Germinal center (tissue), 1 donor: Measurements from ENCODE around the gene SMARCD1.
A peak's percentile ranks its signal among the peaks of the same experiment; 100 is the strongest.
"Not testable (repeated sequence)": the region's sequence is repeated elsewhere in the genome, so short reads cannot be mapped to it uniquely, and the experiment has no call there.

Source experiments
- DNase-seq: peaks from one replicate; pipeline ENCODE4 v3.0.0; 2012; ENCODE audit warnings: mixed read lengths, low spot score

SMARCD1 gene

DNA sequence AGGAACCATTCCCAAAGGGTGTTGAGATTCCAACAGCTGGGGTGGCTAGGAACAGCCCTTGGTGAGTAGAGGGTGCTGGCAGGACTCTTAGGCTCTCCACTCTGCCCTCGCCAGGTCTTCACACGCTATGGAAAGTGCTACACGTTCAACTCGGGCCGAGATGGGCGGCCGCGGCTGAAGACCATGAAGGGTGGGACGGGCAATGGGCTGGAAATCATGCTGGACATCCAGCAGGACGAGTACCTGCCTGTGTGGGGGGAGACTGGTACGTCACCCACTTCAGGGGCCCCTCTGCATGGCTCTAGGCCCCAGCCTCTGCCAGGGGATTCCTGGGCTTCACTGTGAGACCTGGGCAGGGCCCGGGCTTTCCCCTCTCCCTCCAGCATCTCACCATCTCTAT, 8.0 kb upstream of the SMARCD1 start:
- no peak for DNase-seq

- no peak for DNase-seq
Observed at GRCh38 chr12:50078281-50078680, 6.9 kb upstream of the SMARCD1 start.

- no peak for DNase-seq
Observed at GRCh38 chr12:50079771-50080170, 5.4 kb upstream of the SMARCD1 start.

GRCh38 chr12:50081096-50081808, 3.9 kb upstream of the SMARCD1 start:
- DNase-seq, result no peak

GRCh38 chr12:50082644-50083043, 2.5 kb upstream of the SMARCD1 start:
- no peak for DNase-seq

DNA sequence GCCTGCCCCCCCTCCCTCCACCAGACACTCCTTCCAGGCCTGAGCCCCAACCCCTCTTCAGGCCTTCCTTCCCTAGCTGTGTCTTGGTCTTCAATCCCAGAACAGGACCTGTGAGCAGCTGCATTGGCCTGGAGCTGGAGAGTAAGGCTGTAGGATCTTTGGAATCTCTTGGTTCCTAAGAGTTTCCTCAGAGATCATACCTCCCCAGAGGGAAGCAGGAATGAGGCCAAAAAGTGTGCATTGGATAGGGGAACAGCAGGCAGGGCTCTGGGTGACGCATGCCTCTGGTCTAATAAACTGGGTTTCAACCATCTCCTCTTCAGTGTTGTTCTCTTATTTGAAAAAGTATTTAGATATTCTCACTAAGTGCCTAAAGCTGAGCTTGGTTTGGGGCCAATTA, 1.8 kb upstream of the SMARCD1 start:
- DNase-seq, result no peak

- not testable (repeated sequence) for DNase-seq
Observed at GRCh38 chr12:50084409-50084774, 750 bp upstream of the SMARCD1 start.

DNA sequence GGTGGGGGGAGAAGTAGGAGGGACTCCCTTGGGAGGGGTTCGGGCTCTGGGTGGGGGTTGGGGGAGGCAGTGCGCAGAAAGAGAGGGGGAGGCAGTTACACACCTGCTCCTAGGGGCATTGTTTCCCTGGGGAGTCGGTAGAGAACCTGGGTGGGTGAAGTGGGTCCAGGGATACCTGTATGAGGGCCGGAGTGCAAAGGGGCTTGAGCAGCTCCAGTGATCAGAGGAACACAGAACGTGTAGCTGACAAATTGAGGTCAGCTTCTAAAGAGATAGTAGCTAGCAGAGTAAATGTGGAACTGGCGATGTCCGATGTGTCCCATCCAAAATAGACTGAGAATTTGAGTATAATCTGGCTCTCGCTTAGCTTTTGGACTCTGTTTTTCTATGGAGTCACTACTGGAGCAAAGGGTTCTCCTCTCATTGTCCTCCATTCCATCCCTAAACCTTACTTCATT, 502 bp downstream of the SMARCD1 start:
- DNase-seq, result no peak

DNA sequence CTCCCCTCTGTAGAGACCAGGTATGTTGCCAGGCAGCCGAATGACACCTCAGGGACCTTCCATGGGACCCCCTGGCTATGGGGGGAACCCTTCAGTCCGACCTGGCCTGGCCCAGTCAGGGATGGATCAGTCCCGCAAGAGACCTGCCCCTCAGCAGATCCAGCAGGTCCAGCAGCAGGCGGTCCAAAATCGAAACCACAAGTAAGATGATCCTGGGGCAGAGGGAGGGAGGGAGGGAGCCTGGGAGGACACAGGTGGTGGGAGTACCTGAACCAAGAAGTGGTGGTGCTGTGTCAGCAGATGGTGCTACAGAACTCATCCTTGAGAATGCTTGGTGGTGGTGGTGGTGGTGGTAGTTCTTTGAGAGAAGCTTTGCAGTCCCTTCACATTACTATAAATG, 1.0 kb downstream of the SMARCD1 start:
- no peak for DNase-seq

- no peak for DNase-seq
Observed at GRCh38 chr12:50087151-50087550, 2.0 kb downstream of the SMARCD1 start.

- no peak for DNase-seq
Observed at GRCh38 chr12:50087995-50088394, 2.9 kb downstream of the SMARCD1 start.

- DNase-seq, result peak; percentile 67
Observed at GRCh38 chr12:50088577-50089335, 3.6 kb downstream of the SMARCD1 start.

DNA sequence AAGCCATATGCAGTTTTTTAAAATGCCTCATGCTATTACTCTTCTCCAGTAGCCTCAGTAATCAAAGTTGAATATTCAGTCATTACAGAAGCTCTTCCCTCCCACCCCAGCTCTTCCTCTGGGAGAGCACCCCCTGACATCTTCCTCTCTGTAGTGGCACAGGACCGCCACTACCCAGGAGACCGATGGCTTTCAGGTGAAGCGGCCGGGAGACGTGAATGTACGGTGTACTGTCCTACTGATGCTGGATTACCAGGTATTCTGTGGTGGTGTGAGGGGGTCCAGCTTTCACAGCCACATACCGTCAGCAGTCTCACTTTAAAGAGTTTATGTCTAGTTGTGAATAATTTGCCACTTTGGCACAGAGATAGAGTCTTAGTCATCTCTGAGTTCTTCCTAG, 4.6 kb downstream of the SMARCD1 start:
- no peak for DNase-seq

- no peak for DNase-seq
Observed at GRCh38 chr12:50090391-50090790, 5.2 kb downstream of the SMARCD1 start.

DNA sequence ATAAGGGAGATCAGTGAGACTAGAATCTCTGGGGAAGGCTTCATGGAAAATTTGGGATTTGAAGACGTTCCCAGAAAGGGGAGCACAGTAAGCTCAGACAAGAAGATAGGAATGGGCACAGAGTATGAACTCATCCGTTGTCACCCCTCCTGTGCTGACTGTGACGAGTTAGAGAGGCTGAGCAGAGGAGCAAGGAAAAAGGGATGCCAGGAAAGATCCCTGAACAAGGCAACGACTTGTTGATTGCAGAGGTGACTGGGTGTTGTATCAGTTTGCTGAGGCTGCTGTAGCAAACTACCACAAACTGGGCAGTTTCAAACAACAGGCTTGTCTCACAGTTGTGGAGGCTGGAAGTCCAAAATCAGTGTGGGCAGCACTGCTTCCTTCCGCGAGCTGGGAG, 12.8 kb downstream of the SMARCD1 start:
- no peak for DNase-seq

DNA sequence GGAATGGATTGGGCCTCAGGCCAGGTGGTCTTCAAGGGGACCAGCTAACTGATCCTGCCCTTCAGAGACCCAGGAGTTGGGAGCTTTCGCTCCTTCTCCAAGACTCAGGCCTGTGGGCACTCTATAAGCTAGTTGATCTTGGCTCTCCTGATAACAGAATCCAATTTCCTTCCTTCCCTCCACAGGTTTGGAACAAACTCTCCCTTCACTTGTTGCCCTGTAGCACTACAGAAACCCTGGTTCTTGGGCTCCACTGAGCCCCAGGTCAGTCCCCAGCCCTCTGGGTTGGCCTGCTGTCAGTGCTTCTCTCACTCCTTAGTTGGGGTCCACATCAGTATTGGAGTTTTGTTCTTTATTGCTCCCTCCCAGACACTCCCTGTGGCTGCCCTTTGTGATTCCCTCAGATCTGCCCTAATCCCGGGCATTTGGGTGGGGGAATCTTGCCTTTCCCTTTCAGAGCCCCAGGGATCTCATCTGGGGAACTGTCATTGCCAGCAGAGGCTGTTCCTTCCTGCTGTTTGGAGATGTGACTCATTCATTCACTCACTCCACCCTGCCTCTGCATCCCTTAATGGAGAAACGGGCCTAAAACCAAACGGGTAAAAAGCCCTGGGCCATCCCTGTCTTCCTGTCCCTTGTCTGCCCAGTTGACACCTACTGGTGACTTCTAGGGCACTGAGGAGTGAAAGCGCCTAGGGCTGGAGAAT, 14.3 kb downstream of the SMARCD1 start:
- DNase-seq, result no peak

- DNase-seq, result no peak
Observed at GRCh38 chr12:50100561-50100960, 15.4 kb downstream of the SMARCD1 start.

DNA sequence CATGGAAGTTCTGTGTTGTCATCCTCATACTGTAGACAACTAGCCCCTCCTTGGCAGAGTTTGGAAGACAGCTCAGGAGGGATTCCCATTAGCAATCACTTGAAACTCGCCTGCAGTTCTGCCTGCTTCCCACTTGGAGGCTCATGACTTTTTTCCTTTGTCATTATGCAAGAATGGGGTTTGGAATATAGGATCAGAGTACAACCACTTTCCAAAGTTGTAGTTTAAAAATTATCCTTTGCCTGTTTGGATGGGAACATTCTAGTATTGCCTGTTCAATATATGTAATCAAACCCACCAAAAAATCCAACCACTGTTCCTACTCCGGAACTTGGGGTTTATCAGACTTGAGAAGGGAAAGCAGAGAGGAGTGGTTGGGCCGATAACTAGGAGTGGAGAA, 16.5 kb downstream of the SMARCD1 start:
- DNase-seq, result no peak

- no peak for DNase-seq
Observed at GRCh38 chr12:50102131-50102531, 17.0 kb downstream of the SMARCD1 start.

- no peak for DNase-seq
Observed at GRCh38 chr12:50102646-50103309, 17.6 kb downstream of the SMARCD1 start.

DNA sequence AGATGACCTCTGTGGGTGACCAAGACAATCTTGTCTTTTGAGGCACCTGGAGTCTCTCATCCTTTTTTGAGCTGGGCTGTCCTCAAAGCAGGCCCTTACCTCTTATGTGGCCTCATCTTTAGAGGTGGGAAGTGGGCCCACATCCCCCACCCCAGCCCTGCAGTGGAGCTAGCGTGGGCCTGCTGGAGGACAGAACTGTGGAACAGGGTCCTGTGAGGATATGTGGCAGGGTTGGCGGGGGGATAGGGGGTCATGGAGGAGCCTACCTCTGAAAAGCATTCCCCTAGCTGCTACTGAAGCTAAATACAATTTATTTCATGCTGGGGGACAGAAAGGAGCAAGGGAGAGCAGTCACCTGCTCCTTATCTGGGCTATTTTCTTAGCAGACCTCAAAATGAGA, 18.2 kb downstream of the SMARCD1 start:
- no peak for DNase-seq

- peak; percentile 29 for DNase-seq
Observed at GRCh38 chr12:50103767-50104321, 18.7 kb downstream of the SMARCD1 start, which contains the start of gene GPD1. TSS of gene GPD1 (plus strand) at chr12:50104008. CDS start at chr12:50104051, 43 bp downstream.
